HG03565 (cell line): Measurements from ENCODE around the gene HRK.

Experiments used
- ATAC-seq: cut with Tn5 transposase; IDR thresholded peaks from one replicate; pipeline ENCODE4 v1.9.1; 2021; ENCODE audit warnings: mild to moderate bottlenecking, moderate library complexity; ENCODE audit not compliant: unreplicated experiment

HRK gene

GRCh38 chr12:116870306-116870705 lies 10.9 kb downstream of the HRK start:
- no peak for ATAC-seq

- no peak for ATAC-seq
Observed at GRCh38 chr12:116867523-116867922, 13.7 kb downstream of the HRK start.

GRCh38 chr12:116864371-116865160 lies 16.7 kb downstream of the HRK start:
- no peak for ATAC-seq

DNA sequence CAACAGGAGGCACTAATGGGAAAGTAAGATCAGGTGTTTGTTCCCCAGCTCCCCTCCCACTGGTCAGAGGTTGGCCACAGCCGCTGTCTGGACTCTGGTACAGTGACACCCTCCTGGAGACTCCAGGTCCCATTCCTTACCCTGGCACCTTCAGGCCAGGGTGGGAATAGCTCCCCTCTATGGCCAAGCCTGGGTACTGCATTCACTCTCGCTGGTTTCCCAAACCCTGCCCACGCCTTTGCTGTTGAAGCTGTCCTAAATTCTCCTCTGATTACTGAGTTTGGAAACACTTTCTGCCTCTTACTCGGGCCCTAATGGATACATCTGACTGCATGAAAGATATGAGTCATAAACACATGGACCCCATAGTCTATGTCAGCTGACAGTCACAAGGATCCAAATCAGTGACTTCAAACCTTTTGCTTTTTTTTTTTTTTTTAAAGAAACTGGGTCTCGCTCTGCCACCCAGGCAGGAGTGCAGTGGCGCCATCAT lies 17.9 kb downstream of the HRK start:
- ATAC-seq, result no peak

- no peak for ATAC-seq
Observed at GRCh38 chr12:116862167-116862566, 19.1 kb downstream of the HRK start.

GRCh38 chr12:116861320-116861719 lies 19.9 kb downstream of the HRK start:
- ATAC-seq, result peak; percentile 75

DNA sequence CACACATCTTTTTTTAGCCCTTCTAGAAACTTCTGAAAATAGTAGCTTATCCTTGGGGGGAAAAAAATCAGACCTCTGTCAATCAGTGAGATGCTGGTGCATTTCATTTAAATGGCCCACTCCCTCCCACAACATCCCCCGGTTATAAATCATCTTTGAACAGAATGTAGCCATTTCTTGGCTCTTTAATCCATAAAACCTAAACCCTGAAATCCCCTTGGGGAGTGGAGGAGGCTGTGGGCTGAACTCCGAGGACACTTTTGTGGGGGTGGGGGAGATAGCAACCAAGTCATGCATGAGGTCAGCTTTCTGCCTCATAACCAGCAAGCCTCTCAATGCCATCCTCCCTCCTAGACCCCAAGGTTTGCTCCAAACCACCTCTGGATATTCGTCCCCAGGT lies 21.0 kb downstream of the HRK start:
- no peak for ATAC-seq

DNA sequence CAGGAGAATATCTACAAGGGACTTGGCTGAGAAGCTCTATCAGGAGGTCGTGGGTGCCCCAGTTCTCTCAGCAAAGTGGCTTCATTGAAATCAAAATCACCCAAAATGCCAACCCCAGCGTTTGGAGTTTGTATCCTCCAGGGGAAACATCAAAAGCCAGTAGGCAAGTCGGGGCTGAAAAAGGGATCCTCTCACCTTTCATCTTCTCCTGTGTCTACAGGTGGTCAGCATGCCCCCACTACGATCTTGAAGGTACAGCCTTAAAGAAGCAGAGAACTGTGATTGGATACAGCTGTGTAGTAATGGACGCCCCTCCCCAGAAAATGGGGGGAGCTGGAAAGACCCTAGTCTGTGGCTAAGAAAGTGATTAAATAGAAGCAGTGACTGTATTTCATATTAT lies 22.2 kb downstream of the HRK start:
- ATAC-seq, result no peak

DNA sequence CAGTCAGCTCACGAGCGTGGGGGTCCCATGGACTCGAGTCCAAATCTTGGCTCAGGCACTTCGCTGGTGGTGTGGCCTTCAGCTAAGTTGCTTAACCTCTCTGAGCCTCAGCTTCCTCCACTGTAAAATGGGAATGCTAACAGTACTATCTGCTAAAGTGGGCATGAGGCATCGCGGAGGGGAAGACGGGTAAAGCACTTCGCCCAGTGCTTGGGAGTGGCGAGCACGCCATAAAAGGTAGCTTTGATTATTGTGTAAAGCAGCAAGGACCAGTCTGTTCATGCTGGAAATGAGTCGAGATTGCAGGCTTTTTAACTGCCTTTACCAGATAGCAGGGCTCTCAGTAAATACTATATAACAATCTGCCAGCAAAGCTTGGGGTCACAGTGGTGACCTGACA lies 24.5 kb downstream of the HRK start:
- no peak for ATAC-seq

GRCh38 chr12:116855744-116856470 lies 25.3 kb downstream of the HRK start:
- no peak for ATAC-seq

DNA sequence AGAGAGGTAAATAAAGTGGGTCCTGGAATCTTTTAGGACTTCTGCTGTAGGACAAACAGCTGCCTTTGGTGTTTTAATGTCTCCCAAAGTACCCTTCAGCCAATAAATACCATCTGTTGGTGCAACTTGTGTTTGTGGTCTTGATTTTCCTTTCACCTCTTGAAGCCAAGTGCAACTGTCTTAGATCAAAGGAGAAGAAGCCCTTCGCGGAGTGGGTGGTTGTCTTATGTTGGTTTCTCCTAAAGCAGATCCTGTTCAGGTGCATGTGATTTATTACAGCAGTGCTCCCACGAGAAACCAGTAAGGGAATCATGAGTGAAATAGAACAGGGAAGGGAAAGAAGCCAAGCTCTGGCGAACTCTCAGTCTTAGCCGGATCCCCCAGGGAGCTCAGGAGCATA lies 27.7 kb downstream of the HRK start:
- ATAC-seq, result no peak

GRCh38 chr12:116852303-116852702 lies 28.9 kb downstream of the HRK start:
- ATAC-seq, result no peak

DNA sequence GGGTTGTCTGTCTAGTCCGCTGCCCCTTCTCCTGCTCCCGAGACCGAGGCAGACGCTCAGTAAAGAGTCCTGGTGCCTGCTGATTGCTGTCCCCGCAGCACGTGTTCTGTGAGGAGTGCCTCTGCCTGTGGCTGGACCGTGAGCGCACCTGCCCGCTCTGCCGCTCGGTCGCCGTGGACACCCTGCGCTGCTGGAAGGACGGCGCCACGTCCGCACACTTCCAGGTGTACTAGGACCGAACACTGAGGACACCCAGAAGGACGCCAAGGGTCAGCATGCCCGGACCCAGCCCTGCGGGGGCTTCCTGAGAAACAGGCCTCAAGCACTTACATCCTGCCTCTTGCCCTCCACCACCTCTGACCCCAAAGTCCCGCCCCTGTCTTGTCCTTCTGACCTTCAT lies 32.0 kb downstream of the HRK start:
- ATAC-seq, result no peak

- no peak for ATAC-seq
Observed at GRCh38 chr12:116843085-116843484, 38.2 kb downstream of the HRK start.

GRCh38 chr12:116839287-116839830 lies 41.9 kb downstream of the HRK start:
- no peak for ATAC-seq

DNA sequence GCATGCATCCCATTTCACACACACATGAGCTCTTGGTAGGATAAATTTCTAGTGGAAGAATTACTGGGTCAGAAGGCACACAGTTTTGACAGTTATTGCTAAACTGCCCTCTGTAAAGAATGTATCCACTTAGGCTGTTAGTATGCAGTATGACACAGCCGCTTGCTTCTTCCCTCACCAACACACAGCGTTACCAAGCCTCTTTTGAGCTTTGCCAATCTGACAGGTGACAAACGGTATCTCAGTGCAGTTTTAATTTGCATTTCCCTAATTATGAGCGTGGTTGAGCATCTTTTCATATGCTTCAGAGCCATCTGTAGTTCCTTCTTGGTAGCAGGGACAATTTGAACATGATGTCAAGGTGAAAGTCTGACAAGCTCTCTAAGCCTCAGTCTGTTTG lies 42.9 kb downstream of the HRK start:
- no peak for ATAC-seq

GRCh38 chr12:116837097-116837496 lies 44.1 kb downstream of the HRK start:
- no peak for ATAC-seq

- no peak for ATAC-seq
Observed at GRCh38 chr12:116835484-116835883, 45.8 kb downstream of the HRK start.

DNA sequence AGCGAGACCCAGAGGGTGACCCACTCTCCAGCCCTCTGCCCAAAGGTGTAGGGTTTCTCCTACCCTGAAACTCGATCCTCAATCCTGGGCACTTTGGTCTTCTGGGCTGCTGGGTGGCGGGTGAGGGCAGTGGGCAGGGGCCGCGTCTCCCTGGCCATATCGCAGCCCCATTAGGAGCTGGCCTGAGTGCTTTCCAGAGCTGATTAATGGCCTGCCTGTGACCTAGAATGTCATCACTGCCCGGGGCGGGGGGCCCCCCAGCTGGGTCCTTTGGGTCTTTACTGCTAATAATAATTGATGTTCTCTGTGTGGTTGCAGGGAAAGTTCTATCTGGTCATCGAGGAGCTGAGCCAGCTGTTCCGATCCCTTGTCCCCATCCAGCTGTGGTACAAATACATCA lies 47.8 kb downstream of the HRK start:
- no peak for ATAC-seq

DNA sequence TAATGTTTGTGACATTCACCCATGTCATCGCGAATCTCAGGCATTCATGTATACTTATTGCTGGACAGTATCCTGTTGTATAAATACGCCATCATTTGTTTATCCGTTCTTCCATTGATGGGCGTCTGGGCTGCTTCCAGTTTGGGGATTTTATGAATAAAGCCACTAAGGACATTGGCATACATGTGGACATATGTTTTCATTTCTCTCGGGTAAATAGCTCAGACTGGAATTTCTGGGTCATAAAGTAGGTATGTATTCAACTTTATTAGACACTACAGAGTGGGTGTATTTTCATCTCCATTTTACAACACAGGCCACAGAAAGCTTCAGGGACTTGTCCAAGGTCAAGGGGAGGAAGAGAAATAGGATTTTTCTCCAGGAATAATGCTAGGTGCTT lies 48.9 kb downstream of the HRK start:
- no peak for ATAC-seq

GRCh38 chr12:116827432-116827831 lies 53.8 kb downstream of the HRK start:
- no peak for ATAC-seq

DNA sequence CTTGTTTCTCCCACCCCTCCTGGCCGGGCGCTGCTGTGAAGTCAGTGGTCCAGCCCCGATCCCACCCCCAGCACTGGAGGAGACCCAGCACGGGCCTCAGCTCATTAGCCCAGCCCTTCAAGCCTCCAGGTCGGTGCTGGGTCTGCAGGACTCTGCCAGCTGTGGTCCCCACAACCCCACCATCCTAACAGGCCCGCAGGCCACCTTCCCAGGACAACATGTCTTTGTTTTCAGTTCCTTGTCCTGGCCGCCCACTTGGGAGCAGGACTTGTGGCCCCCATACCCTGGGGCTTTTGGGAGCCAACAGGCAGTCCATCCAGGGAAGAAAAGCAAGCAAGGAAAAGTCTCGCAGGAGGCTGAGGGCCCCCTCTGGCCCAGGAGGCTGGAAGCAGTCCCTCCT lies 60.0 kb downstream of the HRK start:
- ATAC-seq, result no peak
